KOPT-K1 (cell line): ENCODE data around the gene DDX60.
"Not testable (repeated sequence)": the region's sequence is repeated elsewhere in the genome, so short reads cannot be mapped to it uniquely, and the experiment has no call there.

Experiments used
- H3K27ac ChIP-seq: fragments of 200-600 bp; sonication (generic); 2 replicates; pipeline ENCODE4 v1.5.1; 2016; ENCODE audit warnings: antibody characterized with exemption, mild to moderate bottlenecking, low read depth, low read length; ENCODE audit not compliant: poor library complexity, severe bottlenecking
- H3K36me3 ChIP-seq: fragments of 200-600 bp; sonication (generic); 2 replicates; pipeline ENCODE4 v1.5.1; 2017; ENCODE audit warnings: antibody characterized with exemption, mild to moderate bottlenecking, low read length, moderate library complexity; ENCODE audit not compliant: insufficient read depth
- H3K9me3 ChIP-seq: fragments of 200-600 bp; sonication (generic); 2 replicates; pipeline ENCODE4 v1.5.1; 2017; ENCODE audit warnings: antibody characterized with exemption, low read length, mild to moderate bottlenecking; ENCODE audit not compliant: insufficient read depth, poor library complexity, severe bottlenecking

Gene DDX60

GRCh38 chr4:168264903-168265302, 53.6 kb downstream of the DDX60 start:
- peaks cover 57% of the 10 kb centered on the region for H3K36me3 ChIP-seq
- H3K27ac ChIP-seq, result no peak overlapping the region
- H3K9me3 ChIP-seq, result no peaks in the 10 kb centered on the region

- H3K9me3 ChIP-seq, result no peaks in the 10 kb centered on the region
- H3K36me3 ChIP-seq, result peaks cover 56% of the 10 kb centered on the region
- H3K27ac ChIP-seq, result no peak overlapping the region
Observed at GRCh38 chr4:168263039-168263438, 55.5 kb downstream of the DDX60 start.

GRCh38 chr4:168259096-168259495, 59.5 kb downstream of the DDX60 start:
- H3K36me3 ChIP-seq, result peaks cover 38% of the 10 kb centered on the region

GRCh38 chr4:168257768-168258167, 60.8 kb downstream of the DDX60 start:
- H3K9me3 ChIP-seq, result no peaks in the 10 kb centered on the region
- H3K36me3 ChIP-seq, result peaks cover 47% of the 10 kb centered on the region
- H3K27ac ChIP-seq, result no peak overlapping the region

More at GRCh38 chr4:168259096-168259495, 59.5 kb downstream of the DDX60 start:
- Histone ChIP-seq H3K27ac (no peak overlapping the region), H3K9me3 (no peaks in the 10 kb centered on the region)

- Histone ChIP-seq H3K27ac (no peak overlapping the region), H3K9me3 (peaks cover 8% of the 10 kb centered on the region), H3K36me3 (peaks cover 70% of the 10 kb centered on the region)
Observed at GRCh38 chr4:168248176-168248710, 70.3 kb downstream of the DDX60 start.

- Histone ChIP-seq H3K36me3 (peaks cover 70% of the 10 kb centered on the region), H3K9me3 (peaks cover 15% of the 10 kb centered on the region), H3K27ac (no peak overlapping the region)
Observed at GRCh38 chr4:168247603-168248002, 70.9 kb downstream of the DDX60 start.

- no peak overlapping the region for H3K27ac ChIP-seq
- peaks cover 60% of the 10 kb centered on the region for H3K36me3 ChIP-seq
- H3K9me3 ChIP-seq, result peaks cover 35% of the 10 kb centered on the region
Observed at GRCh38 chr4:168241953-168242352, 76.6 kb downstream of the DDX60 start.

- Histone ChIP-seq H3K9me3 (peaks cover 35% of the 10 kb centered on the region), H3K36me3 (peaks cover 55% of the 10 kb centered on the region), H3K27ac (no peak overlapping the region)
Observed at GRCh38 chr4:168240821-168241220, 77.7 kb downstream of the DDX60 start.

- H3K27ac ChIP-seq, result no peak overlapping the region
- peaks cover 52% of the 10 kb centered on the region for H3K36me3 ChIP-seq
- no peaks in the 10 kb centered on the region for H3K9me3 ChIP-seq
Observed at GRCh38 chr4:168221301-168221700, 97.3 kb downstream of the DDX60 start.

GRCh38 chr4:168220893-168221292, 97.7 kb downstream of the DDX60 start:
- Histone ChIP-seq H3K9me3 (no peaks in the 10 kb centered on the region), H3K36me3 (peaks cover 52% of the 10 kb centered on the region), H3K27ac (no peak overlapping the region)

GRCh38 chr4:168218645-168219044, 99.9 kb downstream of the DDX60 start:
- peaks cover 47% of the 10 kb centered on the region for H3K36me3 ChIP-seq
- H3K9me3 ChIP-seq, result no peaks in the 10 kb centered on the region
- no peak overlapping the region for H3K27ac ChIP-seq

- not testable (repeated sequence) for H3K27ac ChIP-seq, H3K9me3 ChIP-seq
- H3K36me3 ChIP-seq, result peaks cover 14% of the 10 kb centered on the region
Observed at GRCh38 chr4:168213511-168213910, 105.0 kb downstream of the DDX60 start.

- Histone ChIP-seq H3K27ac (no peak overlapping the region), H3K9me3 (no peaks in the 10 kb centered on the region), H3K36me3 (0 out of 2 replicates have a peak, but pooled peaks cover 5% of the 10 kb centered on the region)
Observed at GRCh38 chr4:168212656-168213055, 105.9 kb downstream of the DDX60 start.

GRCh38 chr4:168208957-168209614, 109.5 kb downstream of the DDX60 start:
- Histone ChIP-seq H3K27ac (no peak overlapping the region), H3K9me3 (peaks cover 10% of the 10 kb centered on the region), H3K36me3 (no peaks in the 10 kb centered on the region)

- no peaks in the 10 kb centered on the region for H3K36me3 ChIP-seq
- H3K27ac ChIP-seq, result no peak overlapping the region
- peaks cover 32% of the 10 kb centered on the region for H3K9me3 ChIP-seq
Observed at GRCh38 chr4:168203233-168203911, 115.2 kb downstream of the DDX60 start.

- Histone ChIP-seq H3K9me3 (peaks cover 32% of the 10 kb centered on the region), H3K27ac (no peak overlapping the region), H3K36me3 (no peaks in the 10 kb centered on the region)
Observed at GRCh38 chr4:168200685-168201084, 117.9 kb downstream of the DDX60 start.
